HG03571 (cell line): ENCODE measurements around the gene CKLF.

Source experiments
- ATAC-seq: cut with Tn5 transposase; IDR thresholded peaks from one replicate; pipeline ENCODE4 v1.9.1; 2021; ENCODE audit not compliant: unreplicated experiment

CKLF gene

GRCh38 chr16:66614161-66614802, 61.9 kb downstream of the CKLF start:
- no peak for ATAC-seq
